NOMO-1 (cell line): ENCODE results near the gene SACS.
A peak's percentile ranks its signal among the peaks of the same experiment; 100 is the strongest.
"Not testable (repeated sequence)": the region's sequence is repeated elsewhere in the genome, so short reads cannot be mapped to it uniquely, and the experiment has no call there.

Experiments used
- DNase-seq, 2 experiments: peaks; one replicate each; lab custom pipeline; 2025; ENCODE audit not compliant: unreplicated experiment in 2 of 2; lab: John Stamatoyannopoulos, UW

Gene SACS

DNA sequence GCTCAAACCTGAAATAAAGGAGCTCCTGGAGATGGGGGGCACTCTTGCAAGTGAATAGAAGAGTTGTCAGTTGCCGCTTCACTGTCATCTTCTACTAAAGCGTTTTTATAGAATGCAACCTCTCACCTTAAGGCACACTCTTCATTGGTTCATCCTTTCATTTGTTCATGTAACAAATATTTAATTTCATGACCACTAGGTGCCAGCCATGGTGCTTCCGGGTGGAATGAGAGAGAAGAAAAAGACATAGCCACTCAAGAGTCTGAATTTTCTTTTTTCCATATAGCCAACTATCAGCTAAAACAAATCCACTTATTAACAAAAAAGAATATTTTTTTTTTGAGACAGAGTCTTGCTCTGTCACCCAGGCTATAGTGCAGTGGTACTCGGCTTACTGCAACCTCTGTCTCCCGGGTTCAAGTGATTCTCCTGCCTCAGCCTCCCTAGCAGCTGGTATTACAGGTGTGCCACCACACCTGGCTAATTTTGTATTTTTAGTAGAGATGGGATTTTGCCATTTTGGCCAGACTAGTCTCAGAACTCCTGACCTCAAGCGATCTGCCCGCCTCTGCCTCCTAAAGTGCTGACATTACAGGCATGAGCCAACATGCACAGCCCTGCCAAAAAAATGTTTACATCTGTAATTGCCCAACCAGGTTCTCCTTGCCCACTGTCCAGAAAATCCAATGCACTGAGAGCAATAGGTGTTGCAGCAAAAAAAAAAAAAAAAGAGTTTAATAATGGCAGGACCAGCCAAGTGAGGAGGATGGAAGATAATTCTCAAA, 22.1 kb upstream of the SACS start:
- no peak for DNase-seq

GRCh38 chr13:23453132-23453531, 19.6 kb upstream of the SACS start:
- DNase-seq, result no peak

DNA sequence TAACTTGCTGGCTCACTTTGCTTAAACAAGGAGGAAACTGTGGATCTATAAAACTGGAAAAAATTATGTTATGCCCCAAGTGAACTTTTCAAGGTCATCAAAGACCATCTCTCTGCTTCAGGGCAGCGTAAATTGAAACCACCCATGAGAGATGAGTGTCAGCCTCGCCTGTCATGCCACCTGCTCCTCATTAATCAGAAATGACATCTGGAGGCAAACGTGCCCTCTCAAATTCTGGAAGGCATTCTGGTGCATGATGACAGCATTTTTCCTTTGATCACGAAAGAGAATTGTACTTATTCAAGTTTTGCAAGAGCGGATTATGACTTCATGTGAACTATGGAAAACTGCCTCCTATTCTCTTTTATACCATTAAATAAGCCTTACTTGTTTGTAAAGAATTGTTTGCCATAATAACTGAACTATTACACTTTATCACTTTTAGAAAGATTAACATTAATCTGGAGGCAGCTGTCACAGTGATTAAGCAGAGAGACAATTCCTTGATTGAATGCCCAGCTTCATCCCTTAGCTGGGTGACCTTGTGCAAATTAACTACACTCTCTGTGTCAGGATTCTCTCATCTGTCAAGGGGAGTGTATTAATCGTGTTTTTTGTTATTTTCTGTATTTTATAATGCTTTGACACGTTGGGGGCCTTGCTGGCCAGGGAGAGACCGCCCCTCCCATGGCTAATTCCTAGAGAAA, 17.0 kb upstream of the SACS start:
- DNase-seq, result peak in 1 of 2 experiments; percentile 76

DNA sequence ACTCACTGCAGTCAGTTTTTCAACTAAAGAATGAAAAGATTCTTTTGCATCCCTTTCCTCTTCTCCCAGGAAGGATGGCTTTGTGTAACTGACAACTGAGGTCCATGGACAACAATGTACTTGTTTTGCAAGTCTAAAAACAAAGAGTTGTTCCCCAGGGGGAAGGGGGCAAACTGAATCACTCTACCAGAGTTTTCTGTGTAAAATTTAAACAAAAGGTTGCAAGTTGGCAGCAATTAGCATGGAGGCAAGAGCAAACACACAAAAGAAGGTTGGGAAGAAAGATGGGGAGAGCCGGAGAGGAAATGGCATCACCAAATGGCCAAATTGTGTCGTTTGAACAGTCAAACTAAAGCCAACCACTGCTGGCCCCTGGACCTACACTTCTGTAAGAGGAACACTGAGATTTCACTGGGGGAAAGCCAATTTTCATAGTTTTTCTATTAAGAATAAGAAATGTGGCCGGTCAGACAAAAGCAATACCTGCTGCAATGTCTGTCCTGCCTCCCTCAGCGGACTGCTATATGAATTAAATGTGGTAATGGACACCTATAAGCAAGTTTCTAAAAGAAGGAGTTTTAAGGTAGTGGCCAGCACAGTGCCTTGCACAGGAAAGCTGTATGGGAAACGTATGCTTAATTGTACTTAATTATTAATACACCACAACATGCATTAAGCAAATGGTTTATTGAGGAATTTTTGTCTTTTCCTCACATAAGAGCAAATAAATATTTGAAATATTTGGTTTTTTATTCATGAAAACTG, 16.1 kb upstream of the SACS start:
- DNase-seq, result no peak

GRCh38 chr13:23447927-23448326, 14.4 kb upstream of the SACS start:
- DNase-seq, result no peak

GRCh38 chr13:23445794-23446193, 12.3 kb upstream of the SACS start:
- no peak for DNase-seq

GRCh38 chr13:23443878-23444277, 10.4 kb upstream of the SACS start:
- DNase-seq, result no peak

GRCh38 chr13:23443110-23443509, 9.6 kb upstream of the SACS start:
- peak in 1 of 2 experiments; percentile 5 for DNase-seq

DNA sequence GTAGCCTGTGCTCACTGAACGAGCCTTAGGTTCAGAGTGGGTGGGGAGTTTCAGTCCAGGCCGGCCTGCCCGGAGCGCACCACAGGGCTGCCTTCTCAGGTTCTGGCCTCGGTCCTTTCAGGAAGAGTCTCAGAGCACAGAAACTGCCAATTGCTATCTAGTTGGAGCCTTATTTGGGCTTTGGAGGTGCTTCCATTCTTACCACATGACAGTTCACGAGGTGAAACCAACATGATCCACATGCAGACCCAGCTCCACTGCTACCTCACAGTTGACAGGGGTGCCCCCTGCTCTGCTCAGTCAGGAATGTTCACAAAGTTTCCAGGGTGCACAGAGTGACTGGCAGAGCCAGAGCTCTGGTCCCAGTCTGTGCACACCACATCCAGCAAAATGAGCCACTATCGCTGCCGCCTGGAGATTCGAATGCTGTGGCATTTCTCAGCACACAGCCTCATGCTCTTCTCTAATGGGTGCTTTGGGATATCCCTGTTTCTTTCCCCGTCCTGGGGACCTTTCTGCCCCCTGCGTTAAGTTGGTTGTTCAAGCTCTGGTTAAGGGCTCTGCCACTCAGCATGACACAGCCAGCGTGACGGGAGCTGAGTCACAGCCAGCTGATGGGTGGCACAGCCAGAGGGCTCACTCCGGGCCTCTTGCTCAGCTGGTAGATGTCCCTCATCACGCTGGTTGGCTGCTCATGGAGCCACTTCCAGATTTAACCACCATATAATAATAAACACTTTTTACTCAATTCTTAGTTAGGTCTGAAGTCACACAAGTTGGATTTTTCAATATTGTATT, 7.5 kb upstream of the SACS start:
- DNase-seq, result no peak

DNA sequence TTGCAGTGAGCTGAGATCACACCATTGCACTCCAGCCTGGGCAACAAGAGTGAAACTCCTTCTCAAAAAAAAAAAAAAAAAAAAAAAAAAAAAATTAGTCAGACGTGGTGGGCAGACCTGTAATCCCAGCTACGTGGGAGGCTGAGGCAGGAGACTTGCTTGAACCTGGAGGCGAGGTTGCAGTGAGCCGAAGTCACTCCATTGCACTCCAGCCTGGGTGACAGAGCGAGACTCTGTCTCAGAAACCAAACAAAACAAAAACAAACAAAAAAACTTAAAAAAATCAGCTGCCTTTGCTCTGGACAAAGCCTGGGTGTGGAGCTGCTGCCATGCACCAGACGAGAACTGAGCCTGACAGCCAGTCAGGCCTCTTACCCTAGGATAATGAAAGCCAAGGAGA, 6.8 kb upstream of the SACS start:
- DNase-seq, result not testable (repeated sequence)

- no peak for DNase-seq
Observed at GRCh38 chr13:23437916-23438315, 4.4 kb upstream of the SACS start.

- no peak for DNase-seq
Observed at GRCh38 chr13:23436680-23437079, 3.2 kb upstream of the SACS start.

- DNase-seq, result no peak
Observed at GRCh38 chr13:23434491-23434890, 989 bp upstream of the SACS start.

DNA sequence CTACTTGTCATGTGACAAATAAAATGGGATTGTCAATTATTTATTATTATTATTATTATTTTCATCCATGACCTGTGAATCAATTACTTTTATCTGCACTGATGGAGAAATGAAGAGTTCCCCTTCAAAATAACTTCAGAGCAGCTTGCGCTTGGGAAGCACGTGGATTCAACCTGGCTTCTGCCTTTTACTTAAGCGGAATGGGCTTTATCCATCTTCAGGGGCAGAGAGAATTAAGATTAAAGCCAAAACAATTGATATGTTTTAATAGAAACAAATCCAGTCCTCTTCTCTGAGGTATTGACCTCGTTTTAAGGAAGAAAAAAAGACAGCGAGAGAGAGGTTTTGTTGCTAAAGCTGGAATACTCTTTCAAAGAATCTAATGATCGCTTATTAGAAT, 876 bp downstream of the SACS start:
- no peak for DNase-seq

GRCh38 chr13:23430664-23431063, 2.8 kb downstream of the SACS start:
- no peak for DNase-seq

- no peak for DNase-seq
Observed at GRCh38 chr13:23427881-23428528, 5.5 kb downstream of the SACS start.

GRCh38 chr13:23427342-23427843, 6.1 kb downstream of the SACS start:
- DNase-seq, result no peak

DNA sequence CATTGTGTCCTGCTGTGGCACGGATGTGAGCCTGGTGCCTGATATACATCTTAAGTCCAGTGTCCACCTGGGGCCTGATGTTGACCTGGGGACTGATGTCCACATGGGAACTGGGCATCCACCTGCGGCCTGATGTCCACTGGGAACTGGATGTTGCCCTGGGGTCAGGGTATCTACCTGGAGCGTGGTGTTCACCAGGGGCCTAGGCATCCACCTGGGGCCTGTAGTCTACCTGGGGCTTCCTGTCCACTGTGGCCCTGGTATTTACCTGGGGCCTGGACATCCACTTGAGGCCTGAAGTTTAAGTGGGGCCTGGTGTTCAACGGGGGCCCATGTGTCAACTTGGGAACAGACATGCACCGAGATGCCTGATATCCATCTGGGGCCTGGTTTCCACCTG, 11.9 kb downstream of the SACS start:
- no peak for DNase-seq

- no peak for DNase-seq
Observed at GRCh38 chr13:23418776-23419683, 14.5 kb downstream of the SACS start.
